ENCODE measurements around the gene CHADL.

CHADL gene

GRCh38 chr22:41274856-41275255 lies 34.1 kb upstream of the CHADL start:
- Histone ChIP-seq H3F3A (ENCODE audit: low read depth) (no peaks in the 10 kb centered on the region), H4K20me1 (ENCODE audit: insufficient read depth, low read length, poor library complexity, severe bottlenecking) (no peaks in the 10 kb centered on the region), H3K9me3 (ENCODE audit: insufficient read depth, low read depth, low read length) (no peaks in the 10 kb centered on the region), H3K9ac (ENCODE audit: low read depth, low read length, poor library complexity, severe bottlenecking) (no peak overlapping the region), H2AFZ (ENCODE audit: low read length) (no peak overlapping the region), H3K9me2 (replicated peaks; ENCODE audit: low read depth, low read length) (no peaks in the 10 kb centered on the region), H3K27me3 (ENCODE audit: insufficient read depth, low read length, poor library complexity, severe bottlenecking) (no peaks in the 10 kb centered on the region), H3K36me3 (ENCODE audit: insufficient read depth, low read length) (peaks cover 60% of the 10 kb centered on the region; the same call in 1 of the 2 replicates), H3K4me3 (ENCODE audit: low read length, poor library complexity, severe bottlenecking) (no peak overlapping the region), H3K4me1 (ENCODE audit: insufficient read depth, low read length, poor library complexity, severe bottlenecking) (no peaks in the 10 kb centered on the region), H3K4me2 (ENCODE audit: low read depth, low read length, poor library complexity, severe bottlenecking) (no peak overlapping the region), H3K79me2 (ENCODE audit: insufficient read depth, low read length) (no peaks in the 10 kb centered on the region)
- TF ChIP-seq CTCF (conservative IDR thresholded peaks at IDR 0.05; ENCODE audit: low read length) (no peak), EZH2phosphoT487 (IDR thresholded peaks at IDR 0.05; ENCODE audit: borderline replicate concordance) (no peak)

GRCh38 chr22:41273128-41273527 lies 32.4 kb upstream of the CHADL start:
- H2AFZ ChIP-seq (ENCODE audit: low read length) = no peak overlapping the region
- H4K20me1 ChIP-seq (ENCODE audit: insufficient read depth, low read length, poor library complexity, severe bottlenecking) = no peaks in the 10 kb centered on the region
- TF ChIP-seq CTCF (conservative IDR thresholded peaks at IDR 0.05; ENCODE audit: low read length) (no peak), EZH2phosphoT487 (IDR thresholded peaks at IDR 0.05; ENCODE audit: borderline replicate concordance) (no peak)
- no peaks in the 10 kb centered on the region for H3F3A ChIP-seq (ENCODE audit: low read depth)
- no peaks in the 10 kb centered on the region for H3K4me1 ChIP-seq (ENCODE audit: insufficient read depth, low read length, poor library complexity, severe bottlenecking)
- no peaks in the 10 kb centered on the region for H3K9me2 ChIP-seq (replicated peaks; ENCODE audit: low read depth, low read length)
- peaks cover 69% of the 10 kb centered on the region; the same call in 1 of the 2 replicates for H3K36me3 ChIP-seq (ENCODE audit: insufficient read depth, low read length)
- no peak overlapping the region for H3K4me2 ChIP-seq (ENCODE audit: low read depth, low read length, poor library complexity, severe bottlenecking)
- H3K9me3 ChIP-seq (ENCODE audit: insufficient read depth, low read depth, low read length) = no peaks in the 10 kb centered on the region
- H3K4me3 ChIP-seq (ENCODE audit: low read length, poor library complexity, severe bottlenecking) = no peak overlapping the region
- no peaks in the 10 kb centered on the region for H3K27me3 ChIP-seq (ENCODE audit: insufficient read depth, low read length, poor library complexity, severe bottlenecking)
- H3K79me2 ChIP-seq (ENCODE audit: insufficient read depth, low read length) = no peaks in the 10 kb centered on the region
- H3K9ac ChIP-seq (ENCODE audit: low read depth, low read length, poor library complexity, severe bottlenecking) = no peak overlapping the region

- no peaks in the 10 kb centered on the region for H3K79me2 ChIP-seq (ENCODE audit: insufficient read depth, low read length)
- H3K9me3 ChIP-seq (ENCODE audit: insufficient read depth, low read depth, low read length) = no peaks in the 10 kb centered on the region
- no peaks in the 10 kb centered on the region for H3K9me2 ChIP-seq (replicated peaks; ENCODE audit: low read depth, low read length)
- peaks cover 70% of the 10 kb centered on the region; the same call in 1 of the 2 replicates for H3K36me3 ChIP-seq (ENCODE audit: insufficient read depth, low read length)
- no peaks in the 10 kb centered on the region for H3K27me3 ChIP-seq (ENCODE audit: insufficient read depth, low read length, poor library complexity, severe bottlenecking)
- no peaks in the 10 kb centered on the region for H4K20me1 ChIP-seq (ENCODE audit: insufficient read depth, low read length, poor library complexity, severe bottlenecking)
- H3K9ac ChIP-seq (ENCODE audit: low read depth, low read length, poor library complexity, severe bottlenecking) = no peak overlapping the region
- H2AFZ ChIP-seq (ENCODE audit: low read length) = no peak overlapping the region
- H3F3A ChIP-seq (ENCODE audit: low read depth) = no peaks in the 10 kb centered on the region
- no peaks in the 10 kb centered on the region for H3K4me1 ChIP-seq (ENCODE audit: insufficient read depth, low read length, poor library complexity, severe bottlenecking)
- H3K4me3 ChIP-seq (ENCODE audit: low read length, poor library complexity, severe bottlenecking) = no peak overlapping the region
- no peak overlapping the region for H3K4me2 ChIP-seq (ENCODE audit: low read depth, low read length, poor library complexity, severe bottlenecking)
- TF ChIP-seq CTCF (conservative IDR thresholded peaks at IDR 0.05; ENCODE audit: low read length) = no peak
- no peak for TF ChIP-seq EZH2phosphoT487 (IDR thresholded peaks at IDR 0.05; ENCODE audit: borderline replicate concordance)
These were observed 31.1 kb upstream of the CHADL start for GRCh38 chr22:41271787-41272186.
